ENCODE measurements around the gene SLC27A1.
"Not testable (repeated sequence)": the region's sequence is repeated elsewhere in the genome, so short reads cannot be mapped to it uniquely, and the experiment has no call there.

SLC27A1 gene

GRCh38 chr19:17539238-17540117 lies 69.2 kb downstream of the SLC27A1 start:
- peak overlapping the region; percentile 52 for H3K4me3 ChIP-seq (ENCODE audit: low read depth, low read length)
- H3K9ac ChIP-seq (ENCODE audit: low read depth, low read length): no peak overlapping the region
- H3K27me3 ChIP-seq (ENCODE audit: control insufficient read depth, insufficient read depth, low read length): peaks cover 12% of the 10 kb centered on the region
- H3K4me1 ChIP-seq (ENCODE audit: control insufficient read depth, insufficient read depth, low read length): no peaks in the 10 kb centered on the region
- H3K9me3 ChIP-seq (ENCODE audit: control insufficient read depth, insufficient read depth, low read length): no peaks in the 10 kb centered on the region
- H3K36me3 ChIP-seq (ENCODE audit: control insufficient read depth, insufficient read depth, low read length): no peaks in the 10 kb centered on the region

GRCh38 chr19:17540174-17540573 lies 69.8 kb downstream of the SLC27A1 start:
- Histone ChIP-seq H3K4me3 (ENCODE audit: low read depth, low read length) (peak overlapping the region; percentile 26), H3K27me3 (ENCODE audit: control insufficient read depth, insufficient read depth, low read length) (peaks cover 12% of the 10 kb centered on the region), H3K36me3 (ENCODE audit: control insufficient read depth, insufficient read depth, low read length) (no peaks in the 10 kb centered on the region), H3K9me3 (ENCODE audit: control insufficient read depth, insufficient read depth, low read length) (no peaks in the 10 kb centered on the region), H3K9ac (ENCODE audit: low read depth, low read length) (no peak overlapping the region), H3K4me1 (ENCODE audit: control insufficient read depth, insufficient read depth, low read length) (no peaks in the 10 kb centered on the region)

- no peaks in the 10 kb centered on the region for H3K4me1 ChIP-seq (ENCODE audit: control insufficient read depth, insufficient read depth, low read length)
- H3K36me3 ChIP-seq (ENCODE audit: control insufficient read depth, insufficient read depth, low read length): no peaks in the 10 kb centered on the region
- H3K4me3 ChIP-seq (ENCODE audit: low read depth, low read length): no peak overlapping the region
- no peaks in the 10 kb centered on the region for H3K9me3 ChIP-seq (ENCODE audit: control insufficient read depth, insufficient read depth, low read length)
- H3K27me3 ChIP-seq (ENCODE audit: control insufficient read depth, insufficient read depth, low read length): peaks cover 12% of the 10 kb centered on the region
- no peak overlapping the region for H3K9ac ChIP-seq (ENCODE audit: low read depth, low read length)
Observed at GRCh38 chr19:17541184-17541759, 70.9 kb downstream of the SLC27A1 start.

- Histone ChIP-seq H3K36me3 (ENCODE audit: control insufficient read depth, insufficient read depth, low read length) (no peaks in the 10 kb centered on the region), H3K27me3 (ENCODE audit: control insufficient read depth, insufficient read depth, low read length) (peaks cover 12% of the 10 kb centered on the region)
Observed at GRCh38 chr19:17542042-17542441, 71.7 kb downstream of the SLC27A1 start.

GRCh38 chr19:17542793-17543582 lies 72.7 kb downstream of the SLC27A1 start:
- H3K9me3 ChIP-seq (ENCODE audit: control insufficient read depth, insufficient read depth, low read length): no peaks in the 10 kb centered on the region
- peaks cover 9% of the 10 kb centered on the region for H3K27me3 ChIP-seq (ENCODE audit: control insufficient read depth, insufficient read depth, low read length)
- H3K4me3 ChIP-seq (ENCODE audit: low read depth, low read length): no peak overlapping the region
- no peak overlapping the region for H3K9ac ChIP-seq (ENCODE audit: low read depth, low read length)
- H3K4me1 ChIP-seq (ENCODE audit: control insufficient read depth, insufficient read depth, low read length): no peaks in the 10 kb centered on the region
- no peaks in the 10 kb centered on the region for H3K36me3 ChIP-seq (ENCODE audit: control insufficient read depth, insufficient read depth, low read length)

More at GRCh38 chr19:17542042-17542441, 71.7 kb downstream of the SLC27A1 start:
- Histone ChIP-seq H3K9me3 (ENCODE audit: control insufficient read depth, insufficient read depth, low read length) (no peaks in the 10 kb centered on the region), H3K4me3 (ENCODE audit: low read depth, low read length) (no peak overlapping the region), H3K4me1 (ENCODE audit: control insufficient read depth, insufficient read depth, low read length) (no peaks in the 10 kb centered on the region), H3K9ac (ENCODE audit: low read depth, low read length) (no peak overlapping the region)

- Histone ChIP-seq H3K36me3 (ENCODE audit: control insufficient read depth, insufficient read depth, low read length) (no peaks in the 10 kb centered on the region), H3K4me1 (ENCODE audit: control insufficient read depth, insufficient read depth, low read length) (no peaks in the 10 kb centered on the region), H3K9ac (ENCODE audit: low read depth, low read length) (no peak overlapping the region), H3K27me3 (ENCODE audit: control insufficient read depth, insufficient read depth, low read length) (peaks cover 4% of the 10 kb centered on the region), H3K9me3 (ENCODE audit: control insufficient read depth, insufficient read depth, low read length) (no peaks in the 10 kb centered on the region), H3K4me3 (ENCODE audit: low read depth, low read length) (no peak overlapping the region)
Observed at GRCh38 chr19:17543986-17544385, 73.7 kb downstream of the SLC27A1 start.

GRCh38 chr19:17544418-17544817 lies 74.1 kb downstream of the SLC27A1 start:
- H3K9me3 ChIP-seq (ENCODE audit: control insufficient read depth, insufficient read depth, low read length): no peaks in the 10 kb centered on the region
- no peaks in the 10 kb centered on the region for H3K36me3 ChIP-seq (ENCODE audit: control insufficient read depth, insufficient read depth, low read length)
- H3K9ac ChIP-seq (ENCODE audit: low read depth, low read length): no peak overlapping the region
- H3K4me3 ChIP-seq (ENCODE audit: low read depth, low read length): no peak overlapping the region
- H3K27me3 ChIP-seq (ENCODE audit: control insufficient read depth, insufficient read depth, low read length): peaks cover 4% of the 10 kb centered on the region
- no peaks in the 10 kb centered on the region for H3K4me1 ChIP-seq (ENCODE audit: control insufficient read depth, insufficient read depth, low read length)

GRCh38 chr19:17548145-17548544 lies 77.8 kb downstream of the SLC27A1 start:
- no peaks in the 10 kb centered on the region for H3K36me3 ChIP-seq (ENCODE audit: control insufficient read depth, insufficient read depth, low read length)
- no peaks in the 10 kb centered on the region for H3K4me1 ChIP-seq (ENCODE audit: control insufficient read depth, insufficient read depth, low read length)
- no peak overlapping the region for H3K4me3 ChIP-seq (ENCODE audit: low read depth, low read length)
- no peaks in the 10 kb centered on the region for H3K27me3 ChIP-seq (ENCODE audit: control insufficient read depth, insufficient read depth, low read length)
- no peak overlapping the region for H3K9ac ChIP-seq (ENCODE audit: low read depth, low read length)
- no peaks in the 10 kb centered on the region for H3K9me3 ChIP-seq (ENCODE audit: control insufficient read depth, insufficient read depth, low read length)

GRCh38 chr19:17549085-17549740 lies 78.9 kb downstream of the SLC27A1 start:
- no peaks in the 10 kb centered on the region for H3K27me3 ChIP-seq (ENCODE audit: control insufficient read depth, insufficient read depth, low read length)
- H3K36me3 ChIP-seq (ENCODE audit: control insufficient read depth, insufficient read depth, low read length): no peaks in the 10 kb centered on the region
- no peaks in the 10 kb centered on the region for H3K4me1 ChIP-seq (ENCODE audit: control insufficient read depth, insufficient read depth, low read length)
- H3K4me3 ChIP-seq (ENCODE audit: low read depth, low read length): no peak overlapping the region
- H3K9me3 ChIP-seq (ENCODE audit: control insufficient read depth, insufficient read depth, low read length): no peaks in the 10 kb centered on the region
- H3K9ac ChIP-seq (ENCODE audit: low read depth, low read length): no peak overlapping the region

GRCh38 chr19:17550076-17550667 lies 79.8 kb downstream of the SLC27A1 start:
- Histone ChIP-seq H3K9me3 (ENCODE audit: control insufficient read depth, insufficient read depth, low read length) (no peaks in the 10 kb centered on the region), H3K27me3 (ENCODE audit: control insufficient read depth, insufficient read depth, low read length) (no peaks in the 10 kb centered on the region), H3K9ac (ENCODE audit: low read depth, low read length) (no peak overlapping the region), H3K4me1 (ENCODE audit: control insufficient read depth, insufficient read depth, low read length) (no peaks in the 10 kb centered on the region), H3K4me3 (ENCODE audit: low read depth, low read length) (no peak overlapping the region), H3K36me3 (ENCODE audit: control insufficient read depth, insufficient read depth, low read length) (no peaks in the 10 kb centered on the region)

- H3K4me3 ChIP-seq (ENCODE audit: low read depth, low read length); H3K9ac ChIP-seq (ENCODE audit: low read depth, low read length); H3K36me3 ChIP-seq (ENCODE audit: control insufficient read depth, insufficient read depth, low read length); H3K9me3 ChIP-seq (ENCODE audit: control insufficient read depth, insufficient read depth, low read length); H3K27me3 ChIP-seq (ENCODE audit: control insufficient read depth, insufficient read depth, low read length); H3K4me1 ChIP-seq (ENCODE audit: control insufficient read depth, insufficient read depth, low read length): not testable (repeated sequence)
Observed at GRCh38 chr19:17552735-17553134, 82.4 kb downstream of the SLC27A1 start.

Measured in iPS-15b (cell line).